ENCODE data around the gene HDGF.

GRCh38 chr1:156788136-156788535, 36.7 kb upstream of the HDGF start:
- no peak for TF ChIP-seq CTCF (IDR thresholded peaks at IDR 0.05)
- TF ChIP-seq POLR2A (IDR thresholded peaks at IDR 0.05) = no peak

Measured in testis (tissue), 2 donors.